ENCODE measurements around the gene CHRNB1. TPM values are rescaled to one million over a fixed set of nuclear protein-coding genes. Genes with fewer than 3 reads are reported as not detected.

The CHRNB1 gene
- total and polyA plus RNA-seq, 10 of the 15 experiments (the other 5 are each of a cell fraction or from before 2014, with no cell fraction given), result 5.8 to 14.8 (median 11.3) TPM

GRCh38 chr17:7435676-7436555 is 8.9 kb upstream of the CHRNB1 start:
- ATAC-seq (peak; percentile 49), FAIRE-seq (no peak), DNase-seq (ENCODE audit: low read depth, low spot score) (no peak)
- intact Hi-C loops (cut with micrococcal nuclease; ENCODE audit: unreplicated experiment), result loop anchor here (1.0 to 10.0 kb wide), 6 partner anchors 19 to 391 kb away; partner anchors contain the start of genes KCTD11, SENP3, SLC16A11 and TMEM256
- ChIA-PET RAD21 (ENCODE audit: unreplicated experiment) (interaction anchor here (0.6 to 3.0 kb wide), 22 partner anchors 9 to 252 kb away, joined by 3 to 21 read pairs (median 5); partner anchors contain the start of genes ACAP1, CD68, CHRNB1 and FXR2), CTCF (interaction anchor here (0.6 to 3.4 kb wide), 27 partner anchors 10 to 769 kb away, joined by 3 to 58 read pairs (median 4); partner anchors contain the start of genes ACAP1, ATP1B2, CHRNB1 and FXR2), SMC1A (ENCODE audit: uncharacterized antibody, unreplicated experiment) (interaction anchor here (0.6 to 3.4 kb wide), 11 partner anchors 38 to 297 kb away, joined by 3 to 35 read pairs (median 5); partner anchors contain the start of genes NEURL4, TNFSF13, TP53 and WRAP53), POLR2A (interaction anchor here (0.8 to 8.2 kb wide), 20 partner anchors 8 to 251 kb away, joined by 3 to 63 read pairs (median 6); partner anchors contain the start of genes ACAP1, CD68, CHRNB1 and NEURL4)
- Histone ChIP-seq H3K9me3 (replicated peaks; ENCODE audit: control insufficient read depth, insufficient read depth, low read length) (no peaks in the 10 kb centered on the region), H3K79me2 (ENCODE audit: control insufficient read depth, insufficient read depth, low read length) (peaks cover 6% of the 10 kb centered on the region), H3K4me1 (ENCODE audit: control insufficient read depth, insufficient read depth, low read length) (peaks cover 26% of the 10 kb centered on the region), H3K36me3 (ENCODE audit: control insufficient read depth in 2 of 2, insufficient read depth in 2 of 2, low read length in 1 of 2) (no peaks in the 10 kb centered on the region), H2AFZ (ENCODE audit: control insufficient read depth, low read depth, low read length) (peak overlapping the region; percentile 91), H3K9ac (ENCODE audit: control insufficient read depth, insufficient read depth, low read length) (peak overlapping the region; percentile 64), H4K20me1 (ENCODE audit: control insufficient read depth, insufficient read depth) (no peaks in the 10 kb centered on the region), H3K4me2 (ENCODE audit: control insufficient read depth, insufficient read depth) (peak overlapping the region; percentile 85), H3K27me3 (replicated peaks in 1 of 2; ENCODE audit: control insufficient read depth in 2 of 2, insufficient read depth in 2 of 2, low read length in 1 of 2) (peaks cover 0 to 4% of the 10 kb centered on the region in 2 experiments; a peak in 1 of 4 replicates), H3K4me3 (peak overlapping the region; percentile 78), H3K27ac (ENCODE audit: control insufficient read depth, insufficient read depth) (peak overlapping the region; percentile 60)
- TSS peak; percentile 90 for BruUV-seq (replicated peaks)
- 16% methylated on average over 49 of the region's 49 CpGs for whole genome bisulfite sequencing (ENCODE audit: insufficient coverage, insufficient replicate concordance, low lambda C conversion rate, missing lambda C conversion rate)
- in situ Hi-C loops (cut with MboI), result no loop called here
- no peak for TF ChIP-seq CUX1 (IDR thresholded peaks at IDR 0.05; ENCODE audit: insufficient replicate concordance, low read depth, low read length)
- no peak for TF ChIP-seq PAX8 (IDR thresholded peaks at IDR 0.05)
- TF ChIP-seq ZSCAN29 (IDR thresholded peaks at IDR 0.05), result no peak
- 0 out of 2 replicates have a peak, but pooled peaks have one; percentile 22 for TF ChIP-seq PML (IDR thresholded peaks at IDR 0.05; ENCODE audit: low read length)
- no peak for TF ChIP-seq IRF5 (IDR thresholded peaks at IDR 0.05; ENCODE audit: borderline replicate concordance)
- TF ChIP-seq BACH1 (IDR thresholded peaks at IDR 0.05; ENCODE audit: borderline replicate concordance), result 0 out of 2 replicates have a peak, but pooled peaks have one; percentile 3
- TF ChIP-seq E2F4 (IDR thresholded peaks at IDR 0.05; ENCODE audit: low read depth, low read length), result no peak
- peak; percentile 12 for TF ChIP-seq MEF2B (IDR thresholded peaks at IDR 0.05; ENCODE audit: partially characterized antibody, poor library complexity, severe bottlenecking)
- TF ChIP-seq CHD1 (IDR thresholded peaks at IDR 0.05; ENCODE audit: low read depth, low read length), result no peak
- no peak for TF ChIP-seq NR2C2 (IDR thresholded peaks at IDR 0.05; ENCODE audit: borderline replicate concordance, control insufficient read depth, insufficient read length, low read depth)
- peak; percentile 50 for TF ChIP-seq GATAD2B (conservative IDR thresholded peaks at IDR 0.05; ENCODE audit: low read depth)
- 0 out of 2 replicates have a peak, but pooled peaks have one; percentile 19 for TF ChIP-seq EED (IDR thresholded peaks at IDR 0.05; ENCODE audit: low read depth)

Measured in GM12878 (cell line).